ENCODE measurements around the gene PIM1. TPM values are rescaled to one million over a fixed set of nuclear protein-coding genes. Genes with fewer than 3 reads are reported as not detected.
A peak's percentile ranks its signal among the peaks of the same experiment; 100 is the strongest.

The PIM1 gene
- total RNA-seq, 1 experiment from 2014 or later, result 8.9 TPM

- Histone ChIP-seq H3K27ac (ENCODE audit: low read depth, low read length, poor library complexity, severe bottlenecking) (no peak overlapping the region), H3K36me3 (ENCODE audit: insufficient read depth, low read length, poor library complexity, severe bottlenecking) (no peaks in the 10 kb centered on the region), H3K4me3 (ENCODE audit: low read depth, low read length, poor library complexity, severe bottlenecking) (no peak overlapping the region), H3K9me3 (ENCODE audit: low read depth, low read length, poor library complexity, severe bottlenecking) (no peaks in the 10 kb centered on the region), H3K4me1 (ENCODE audit: insufficient read depth, low read length, poor library complexity, severe bottlenecking) (no peaks in the 10 kb centered on the region), H3K27me3 (replicated peaks; ENCODE audit: insufficient read depth, low read depth, low read length, poor library complexity) (no peaks in the 10 kb centered on the region)
- DNase-seq (ENCODE audit: low spot score), result no peak
- POLR2A ChIA-PET (ENCODE audit: low non-redundant PET), result no interaction called here
- intact Hi-C loops (cut with micrococcal nuclease; ENCODE audit: unreplicated experiment), result loop anchor here (10.0 kb wide), 1 partner anchor 327 kb away; the partner anchor contains the start of gene C6orf89
- CTCF ChIA-PET, result interaction anchor here (1.1 kb wide), 1 partner anchor 194 kb away, joined by 6 read pairs; no protein-coding TSS in a partner anchor
- TF ChIP-seq EZH2 (IDR thresholded peaks at IDR 0.05; ENCODE audit: borderline replicate concordance, low read depth, low read length, poor library complexity, severe bottlenecking), result no peak
- TF ChIP-seq, protein P1, sequence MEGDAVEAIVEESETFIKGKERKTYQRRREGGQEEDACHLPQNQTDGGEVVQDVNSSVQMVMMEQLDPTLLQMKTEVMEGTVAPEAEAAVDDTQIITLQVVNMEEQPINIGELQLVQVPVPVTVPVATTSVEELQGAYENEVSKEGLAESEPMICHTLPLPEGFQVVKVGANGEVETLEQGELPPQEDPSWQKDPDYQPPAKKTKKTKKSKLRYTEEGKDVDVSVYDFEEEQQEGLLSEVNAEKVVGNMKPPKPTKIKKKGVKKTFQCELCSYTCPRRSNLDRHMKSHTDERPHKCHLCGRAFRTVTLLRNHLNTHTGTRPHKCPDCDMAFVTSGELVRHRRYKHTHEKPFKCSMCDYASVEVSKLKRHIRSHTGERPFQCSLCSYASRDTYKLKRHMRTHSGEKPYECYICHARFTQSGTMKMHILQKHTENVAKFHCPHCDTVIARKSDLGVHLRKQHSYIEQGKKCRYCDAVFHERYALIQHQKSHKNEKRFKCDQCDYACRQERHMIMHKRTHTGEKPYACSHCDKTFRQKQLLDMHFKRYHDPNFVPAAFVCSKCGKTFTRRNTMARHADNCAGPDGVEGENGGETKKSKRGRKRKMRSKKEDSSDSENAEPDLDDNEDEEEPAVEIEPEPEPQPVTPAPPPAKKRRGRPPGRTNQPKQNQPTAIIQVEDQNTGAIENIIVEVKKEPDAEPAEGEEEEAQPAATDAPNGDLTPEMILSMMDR (conservative IDR thresholded peaks at IDR 0.05; ENCODE audit: low read depth, low read length), result no peak
- no TSS peak for BruUV-seq (replicated peaks)
These were observed 42.3 kb downstream of the PIM1 start for GRCh38 chr6:37212268-37212667.

GRCh38 chr6:37218061-37218460 lies 48.1 kb downstream of the PIM1 start:
- BruUV-seq (replicated peaks), result no TSS peak
- Histone ChIP-seq H3K27me3 (replicated peaks; ENCODE audit: insufficient read depth, low read depth, low read length, poor library complexity) (no peaks in the 10 kb centered on the region), H3K4me1 (ENCODE audit: insufficient read depth, low read length, poor library complexity, severe bottlenecking) (peaks cover 14% of the 10 kb centered on the region), H3K4me3 (ENCODE audit: low read depth, low read length, poor library complexity, severe bottlenecking) (no peak overlapping the region), H3K36me3 (ENCODE audit: insufficient read depth, low read length, poor library complexity, severe bottlenecking) (no peaks in the 10 kb centered on the region), H3K27ac (ENCODE audit: low read depth, low read length, poor library complexity, severe bottlenecking) (no peak overlapping the region), H3K9me3 (ENCODE audit: low read depth, low read length, poor library complexity, severe bottlenecking) (no peaks in the 10 kb centered on the region)
- ChIA-PET CTCF (no interaction called here), POLR2A (ENCODE audit: low non-redundant PET) (no interaction called here)
- intact Hi-C loops (cut with micrococcal nuclease; ENCODE audit: unreplicated experiment), result loop anchor here (10.0 kb wide), 1 partner anchor 333 kb away; the partner anchor contains the start of gene C6orf89
- no peak for TF ChIP-seq EZH2 (IDR thresholded peaks at IDR 0.05; ENCODE audit: borderline replicate concordance, low read depth, low read length, poor library complexity, severe bottlenecking)
- TF ChIP-seq, protein P1 (conservative IDR thresholded peaks at IDR 0.05; ENCODE audit: low read depth, low read length), result no peak
- DNase-seq (ENCODE audit: low spot score), result no peak

DNA sequence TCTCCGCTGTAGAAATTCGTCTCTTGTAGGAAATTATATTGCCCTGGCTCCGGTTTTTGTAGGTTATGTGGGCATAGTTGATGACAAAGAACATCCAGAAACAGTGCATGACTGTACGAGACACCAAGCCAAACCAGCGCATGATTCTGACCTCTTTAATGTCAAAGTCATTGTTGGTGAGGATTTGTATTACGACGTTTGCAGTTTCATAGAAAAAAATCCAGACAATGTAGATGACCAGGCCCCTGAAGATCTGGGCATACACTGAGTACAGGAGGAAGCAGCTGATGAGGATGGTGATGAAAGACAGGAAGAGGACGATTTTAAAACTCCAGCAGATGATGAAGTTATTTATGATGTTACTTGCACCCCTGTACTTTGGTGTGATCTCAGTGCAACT lies 48.6 kb downstream of the PIM1 start:
- no TSS peak for BruUV-seq (replicated peaks)
- peak; percentile 17 for DNase-seq (ENCODE audit: low spot score)
- H3K9me3 ChIP-seq (ENCODE audit: low read depth, low read length, poor library complexity, severe bottlenecking), result no peaks in the 10 kb centered on the region
- H3K4me3 ChIP-seq (ENCODE audit: low read depth, low read length, poor library complexity, severe bottlenecking), result no peak overlapping the region
- no peaks in the 10 kb centered on the region for H3K27me3 ChIP-seq (replicated peaks; ENCODE audit: insufficient read depth, low read depth, low read length, poor library complexity)
- peaks cover 18% of the 10 kb centered on the region for H3K4me1 ChIP-seq (ENCODE audit: insufficient read depth, low read length, poor library complexity, severe bottlenecking)
- no peaks in the 10 kb centered on the region for H3K36me3 ChIP-seq (ENCODE audit: insufficient read depth, low read length, poor library complexity, severe bottlenecking)
- ChIA-PET POLR2A (ENCODE audit: low non-redundant PET) (no interaction called here), CTCF (no interaction called here)
- intact Hi-C loops (cut with micrococcal nuclease; ENCODE audit: unreplicated experiment), result loop anchor here (10.0 kb wide), 1 partner anchor 334 kb away; the partner anchor contains the start of gene C6orf89
- no peak for TF ChIP-seq EZH2 (IDR thresholded peaks at IDR 0.05; ENCODE audit: borderline replicate concordance, low read depth, low read length, poor library complexity, severe bottlenecking)
- TF ChIP-seq, protein P1 (conservative IDR thresholded peaks at IDR 0.05; ENCODE audit: low read depth, low read length), result no peak
- H3K27ac ChIP-seq (ENCODE audit: low read depth, low read length, poor library complexity, severe bottlenecking), result no peak overlapping the region

Measured in A673 (cell line).